Nephron progenitor cell (in vitro differentiated cells): ENCODE measurements around the gene NAXE.
A peak's percentile ranks its signal among the peaks of the same experiment; 100 is the strongest.
"Not testable (repeated sequence)": the region's sequence is repeated elsewhere in the genome, so short reads cannot be mapped to it uniquely, and the experiment has no call there.

Source experiments
- DNase-seq: peaks from one replicate; pipeline ENCODE4 v3.0.0; 2021
- H3K27ac Mint-ChIP-seq: 2 replicates; pipeline ENCODE4 v1.8.0; 2021; ENCODE audit warnings: mild to moderate bottlenecking, moderate library complexity, mixed read lengths
- H3K27me3 Mint-ChIP-seq: 2 replicates; pipeline ENCODE4 v1.8.0; 2021; ENCODE audit warnings: mild to moderate bottlenecking, low read depth, mixed read lengths; ENCODE audit not compliant: poor library complexity
- H3K36me3 Mint-ChIP-seq: 2 replicates; pipeline ENCODE4 v1.8.0; 2021; ENCODE audit warnings: low read depth, mixed read lengths
- H3K4me1 Mint-ChIP-seq: 2 replicates; pipeline ENCODE4 v1.8.0; 2021; ENCODE audit warnings: mixed read lengths
- H3K4me3 Mint-ChIP-seq: 2 replicates; pipeline ENCODE4 v1.8.0; 2021; ENCODE audit warnings: mild to moderate bottlenecking, moderate library complexity, mixed read lengths
- H3K9me3 Mint-ChIP-seq: 2 replicates; pipeline ENCODE4 v1.8.0; 2021; ENCODE audit warnings: mild to moderate bottlenecking, moderate library complexity, mixed read lengths
- CTCF ChIP-seq: fragments of 200-600 bp; sonication (generic); IDR thresholded peaks from 2 replicates; pipeline ENCODE4 v1.5.0; 2021; ENCODE audit warnings: antibody characterized with exemption

The NAXE gene

GRCh38 chr1:156549390-156549789 is 42.2 kb upstream of the NAXE start:
- H3K27me3 Mint-ChIP-seq: no peaks in the 10 kb centered on the region
- H3K9me3 Mint-ChIP-seq: no peaks in the 10 kb centered on the region
- no peak for TF ChIP-seq CTCF
- no peak overlapping the region for H3K4me3 Mint-ChIP-seq
- H3K27ac Mint-ChIP-seq: no peak overlapping the region
- peaks cover 18% of the 10 kb centered on the region for H3K4me1 Mint-ChIP-seq
- DNase-seq: no peak
- H3K36me3 Mint-ChIP-seq: peaks cover 50% of the 10 kb centered on the region

- peaks cover 51% of the 10 kb centered on the region for H3K36me3 Mint-ChIP-seq
- H3K27ac Mint-ChIP-seq: no peak overlapping the region
- no peak for DNase-seq
- no peak overlapping the region for H3K4me3 Mint-ChIP-seq
- no peaks in the 10 kb centered on the region for H3K9me3 Mint-ChIP-seq
- H3K4me1 Mint-ChIP-seq: peaks cover 14% of the 10 kb centered on the region
- no peak for TF ChIP-seq CTCF
- no peaks in the 10 kb centered on the region for H3K27me3 Mint-ChIP-seq
These were observed 41.7 kb upstream of the NAXE start for GRCh38 chr1:156549831-156550230.

- peaks cover 52% of the 10 kb centered on the region for H3K36me3 Mint-ChIP-seq
- no peak overlapping the region for H3K4me3 Mint-ChIP-seq
- DNase-seq: no peak
- H3K27ac Mint-ChIP-seq: no peak overlapping the region
- no peak for TF ChIP-seq CTCF
- H3K4me1 Mint-ChIP-seq: peaks cover 8% of the 10 kb centered on the region
- H3K9me3 Mint-ChIP-seq: no peaks in the 10 kb centered on the region
- no peaks in the 10 kb centered on the region for H3K27me3 Mint-ChIP-seq
These were observed 41.2 kb upstream of the NAXE start for GRCh38 chr1:156550346-156550745.

- Mint-ChIP-seq H3K4me1 (peaks cover 8% of the 10 kb centered on the region), H3K9me3 (no peaks in the 10 kb centered on the region), H3K4me3 (no peak overlapping the region), H3K36me3 (peaks cover 58% of the 10 kb centered on the region), H3K27ac (no peak overlapping the region), H3K27me3 (no peaks in the 10 kb centered on the region)
- no peak for TF ChIP-seq CTCF
- no peak for DNase-seq
These were observed 40.4 kb upstream of the NAXE start for GRCh38 chr1:156551066-156551643.

- Mint-ChIP-seq H3K4me1 (peaks cover 8% of the 10 kb centered on the region), H3K27me3 (no peaks in the 10 kb centered on the region), H3K4me3 (no peak overlapping the region), H3K36me3 (peaks cover 51% of the 10 kb centered on the region), H3K27ac (peak overlapping the region; percentile 21), H3K9me3 (no peaks in the 10 kb centered on the region)
- no peak for TF ChIP-seq CTCF
- no peak for DNase-seq
These were observed 39.7 kb upstream of the NAXE start for GRCh38 chr1:156551869-156552268.

GRCh38 chr1:156552518-156552917 is 39.1 kb upstream of the NAXE start:
- no peaks in the 10 kb centered on the region for H3K27me3 Mint-ChIP-seq
- H3K9me3 Mint-ChIP-seq: no peaks in the 10 kb centered on the region

GRCh38 chr1:156552937-156553336 is 38.6 kb upstream of the NAXE start:
- H3K27ac Mint-ChIP-seq: peak overlapping the region; percentile 26
- H3K27me3 Mint-ChIP-seq, H3K4me3 Mint-ChIP-seq, H3K9me3 Mint-ChIP-seq, H3K4me1 Mint-ChIP-seq, DNase-seq: not testable (repeated sequence)
- peaks cover 42% of the 10 kb centered on the region for H3K36me3 Mint-ChIP-seq

More at GRCh38 chr1:156552518-156552917, 39.1 kb upstream of the NAXE start:
- no peak for DNase-seq
- peaks cover 8% of the 10 kb centered on the region for H3K4me1 Mint-ChIP-seq
- no peak overlapping the region for H3K4me3 Mint-ChIP-seq
- H3K27ac Mint-ChIP-seq: no peak overlapping the region
- no peak for TF ChIP-seq CTCF
- H3K36me3 Mint-ChIP-seq: peaks cover 45% of the 10 kb centered on the region
